MG63 (cell line): ENCODE measurements around the gene RNFT1. TPM values are rescaled to one million over a fixed set of nuclear protein-coding genes. Genes with fewer than 3 reads are reported as not detected.
"Not testable (repeated sequence)": the region's sequence is repeated elsewhere in the genome, so short reads cannot be mapped to it uniquely, and the experiment has no call there.

Experiments
- DNase-seq: peaks from one replicate; pipeline ENCODE4 v3.0.0-alpha.2; 2020
- H3K27me3 ChIP-seq: fragments of 250-450 bp; sonication (Bioruptor Pico); 2 replicates; pipeline ENCODE4 v1.5.1; 2020; ENCODE audit warnings: mild to moderate bottlenecking, moderate library complexity
- H3K36me3 ChIP-seq: fragments of 250-450 bp; sonication (Bioruptor Pico); 2 replicates; pipeline ENCODE4 v1.5.1; 2020; ENCODE audit warnings: mild to moderate bottlenecking, moderate library complexity
- H3K4me3 ChIP-seq: fragments of 250-450 bp; sonication (Bioruptor Pico); 2 replicates; pipeline ENCODE4 v1.5.1; 2020; ENCODE audit warnings: mild to moderate bottlenecking, moderate library complexity
- H3K9me3 ChIP-seq: fragments of 250-450 bp; sonication (Bioruptor Pico); 2 replicates; pipeline ENCODE4 v1.5.1; 2020; ENCODE audit warnings: mild to moderate bottlenecking, moderate library complexity
- total RNA-seq: library from RNA; depleted of rRNA; stranded (reverse); fragments of >200 nt; shearing (Covaris generic); gene quantifications from 2 replicates; pipeline ENCODE4 v1.2.3, GENCODE V29; 2014; ENCODE audit warnings: low replicate concordance; rRNA removed

Gene RNFT1
- total RNA-seq: 8.6 and 24.1 TPM in 2 replicates

GRCh38 chr17:59964482-59965328 lies at the start of gene RNFT1:
TSS of gene RNFT1 (minus strand) at chr17:59964740. CDS start at chr17:59964663, 77 bp downstream.
- no peaks in the 10 kb centered on the region for H3K9me3 ChIP-seq
- no peaks in the 10 kb centered on the region for H3K36me3 ChIP-seq
- peak within 1 kb of the TSS; percentile 71 for H3K4me3 ChIP-seq
- H3K27me3 ChIP-seq: no peaks in the 10 kb centered on the region
- peak; percentile 91 for DNase-seq

- not testable (repeated sequence) for H3K27me3 ChIP-seq, H3K9me3 ChIP-seq, H3K4me3 ChIP-seq, H3K36me3 ChIP-seq, DNase-seq
Measured at GRCh38 chr17:60009326-60009725, 44.8 kb upstream of the RNFT1 start.

- H3K9me3 ChIP-seq, H3K4me3 ChIP-seq, H3K36me3 ChIP-seq, H3K27me3 ChIP-seq, DNase-seq: not testable (repeated sequence)
Measured at GRCh38 chr17:60008377-60008776, 43.8 kb upstream of the RNFT1 start.

GRCh38 chr17:60006160-60006559 lies 41.6 kb upstream of the RNFT1 start:
- DNase-seq: no peak
- Histone ChIP-seq H3K9me3 (no peaks in the 10 kb centered on the region), H3K4me3 (no peak overlapping the region), H3K27me3 (no peaks in the 10 kb centered on the region; the same call in 1 of the 2 replicates), H3K36me3 (no peaks in the 10 kb centered on the region)

- H3K9me3 ChIP-seq: not testable (repeated sequence)
Measured at GRCh38 chr17:60004561-60004960, 40.0 kb upstream of the RNFT1 start.

GRCh38 chr17:60002405-60002804 lies 37.9 kb upstream of the RNFT1 start:
- H3K36me3 ChIP-seq, H3K9me3 ChIP-seq, H3K4me3 ChIP-seq, H3K27me3 ChIP-seq, DNase-seq: not testable (repeated sequence)

More at GRCh38 chr17:60004561-60004960, 40.0 kb upstream of the RNFT1 start:
- not testable (repeated sequence) for H3K36me3 ChIP-seq, H3K27me3 ChIP-seq, DNase-seq, H3K4me3 ChIP-seq

GRCh38 chr17:59996608-59997007 lies 32.1 kb upstream of the RNFT1 start:
- not testable (repeated sequence) for DNase-seq, H3K27me3 ChIP-seq, H3K9me3 ChIP-seq, H3K36me3 ChIP-seq, H3K4me3 ChIP-seq

- not testable (repeated sequence) for DNase-seq, H3K4me3 ChIP-seq, H3K36me3 ChIP-seq, H3K27me3 ChIP-seq, H3K9me3 ChIP-seq
Measured at GRCh38 chr17:59975166-59975565, 10.6 kb upstream of the RNFT1 start.

- not testable (repeated sequence) for DNase-seq, H3K36me3 ChIP-seq, H3K27me3 ChIP-seq, H3K4me3 ChIP-seq, H3K9me3 ChIP-seq
Measured at GRCh38 chr17:59973483-59973882, 8.9 kb upstream of the RNFT1 start.

GRCh38 chr17:59972778-59973177 lies 8.2 kb upstream of the RNFT1 start:
- H3K4me3 ChIP-seq: no peak overlapping the region
- H3K9me3 ChIP-seq: no peaks in the 10 kb centered on the region
- no peaks in the 10 kb centered on the region for H3K27me3 ChIP-seq
- DNase-seq: peak; percentile 19
- H3K36me3 ChIP-seq: no peaks in the 10 kb centered on the region

- H3K27me3 ChIP-seq, H3K9me3 ChIP-seq, H3K4me3 ChIP-seq: not testable (repeated sequence)
Measured at GRCh38 chr17:59971771-59972170, 7.2 kb upstream of the RNFT1 start.

GRCh38 chr17:59963738-59964481 lies 630 bp downstream of the RNFT1 start:
- H3K36me3 ChIP-seq: no peaks in the 10 kb centered on the region
- no peaks in the 10 kb centered on the region for H3K9me3 ChIP-seq
- DNase-seq: peak; percentile 31
- H3K4me3 ChIP-seq: peak overlapping the region; percentile 71
- no peaks in the 10 kb centered on the region for H3K27me3 ChIP-seq

More at GRCh38 chr17:59971771-59972170, 7.2 kb upstream of the RNFT1 start:
- not testable (repeated sequence) for DNase-seq, H3K36me3 ChIP-seq

- Histone ChIP-seq H3K9me3 (no peaks in the 10 kb centered on the region), H3K4me3 (no peak overlapping the region), H3K36me3 (no peaks in the 10 kb centered on the region), H3K27me3 (no peaks in the 10 kb centered on the region)
- DNase-seq: no peak
Measured at GRCh38 chr17:59962739-59963318, 1.7 kb downstream of the RNFT1 start.

- not testable (repeated sequence) for H3K27me3 ChIP-seq, DNase-seq, H3K4me3 ChIP-seq, H3K9me3 ChIP-seq, H3K36me3 ChIP-seq
Measured at GRCh38 chr17:59959574-59959973, 5.0 kb downstream of the RNFT1 start.

- Histone ChIP-seq H3K27me3 (no peaks in the 10 kb centered on the region), H3K9me3 (no peaks in the 10 kb centered on the region), H3K4me3 (no peak overlapping the region), H3K36me3 (peaks cover 17% of the 10 kb centered on the region)
- DNase-seq: no peak
Measured at GRCh38 chr17:59954856-59955255, 9.7 kb downstream of the RNFT1 start.

- no peak for DNase-seq
- no peaks in the 10 kb centered on the region for H3K27me3 ChIP-seq
- no peak overlapping the region for H3K4me3 ChIP-seq
- H3K36me3 ChIP-seq: peaks cover 33% of the 10 kb centered on the region
- H3K9me3 ChIP-seq: no peaks in the 10 kb centered on the region
Measured at GRCh38 chr17:59950049-59950448, 14.5 kb downstream of the RNFT1 start.

- H3K9me3 ChIP-seq, H3K27me3 ChIP-seq, H3K4me3 ChIP-seq, DNase-seq: not testable (repeated sequence)
- H3K36me3 ChIP-seq: peaks cover 48% of the 10 kb centered on the region
Measured at GRCh38 chr17:59947310-59947709, 17.2 kb downstream of the RNFT1 start.
